ENCODE results near the gene OR2K2.

DNA sequence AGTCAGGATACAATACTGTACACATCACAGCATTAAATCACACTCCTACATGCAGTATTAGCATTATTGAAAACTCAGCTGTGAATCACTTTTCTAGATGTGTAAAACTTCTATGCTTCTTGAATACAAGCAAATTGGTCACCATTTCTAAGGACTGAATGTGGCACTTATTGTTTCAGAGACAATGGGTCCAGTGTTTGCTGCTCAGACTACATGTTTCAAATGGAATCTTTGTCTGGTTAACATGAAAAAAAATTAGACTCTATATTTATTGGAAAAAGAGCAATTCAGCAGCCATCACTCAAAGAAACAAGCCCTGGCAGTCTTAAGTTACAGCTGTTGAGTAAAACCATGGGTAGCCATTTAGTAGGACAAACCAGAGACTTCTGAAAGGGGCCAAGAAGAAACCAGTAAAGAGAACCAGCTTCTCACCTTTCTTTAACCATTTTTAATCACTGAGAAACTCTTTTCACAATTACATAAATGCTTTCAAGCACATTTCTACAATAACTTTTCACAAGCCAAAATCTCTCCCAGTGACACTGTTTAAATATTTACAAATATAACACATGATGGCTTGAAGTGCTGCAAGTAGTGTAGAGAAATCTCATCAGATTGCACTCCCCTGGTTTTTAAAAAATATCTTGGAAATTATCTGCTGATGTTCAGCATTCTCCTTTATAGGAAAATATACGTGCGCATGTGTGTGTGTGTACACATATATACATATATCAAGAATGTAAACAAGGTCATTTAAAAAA is 35.2 kb downstream of the OR2K2 start:
- TF ChIP-seq, protein P1, sequence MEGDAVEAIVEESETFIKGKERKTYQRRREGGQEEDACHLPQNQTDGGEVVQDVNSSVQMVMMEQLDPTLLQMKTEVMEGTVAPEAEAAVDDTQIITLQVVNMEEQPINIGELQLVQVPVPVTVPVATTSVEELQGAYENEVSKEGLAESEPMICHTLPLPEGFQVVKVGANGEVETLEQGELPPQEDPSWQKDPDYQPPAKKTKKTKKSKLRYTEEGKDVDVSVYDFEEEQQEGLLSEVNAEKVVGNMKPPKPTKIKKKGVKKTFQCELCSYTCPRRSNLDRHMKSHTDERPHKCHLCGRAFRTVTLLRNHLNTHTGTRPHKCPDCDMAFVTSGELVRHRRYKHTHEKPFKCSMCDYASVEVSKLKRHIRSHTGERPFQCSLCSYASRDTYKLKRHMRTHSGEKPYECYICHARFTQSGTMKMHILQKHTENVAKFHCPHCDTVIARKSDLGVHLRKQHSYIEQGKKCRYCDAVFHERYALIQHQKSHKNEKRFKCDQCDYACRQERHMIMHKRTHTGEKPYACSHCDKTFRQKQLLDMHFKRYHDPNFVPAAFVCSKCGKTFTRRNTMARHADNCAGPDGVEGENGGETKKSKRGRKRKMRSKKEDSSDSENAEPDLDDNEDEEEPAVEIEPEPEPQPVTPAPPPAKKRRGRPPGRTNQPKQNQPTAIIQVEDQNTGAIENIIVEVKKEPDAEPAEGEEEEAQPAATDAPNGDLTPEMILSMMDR (IDR thresholded peaks at IDR 0.05; ENCODE audit: low read depth, low read length) = no peak
- TF ChIP-seq EZH2phosphoT487 (IDR thresholded peaks at IDR 0.05; ENCODE audit: low read depth) = no peak
